Endothelial cell of hepatic sinusoid (primary cell): ENCODE results near the gene IRF3.

Source experiments
- in situ Hi-C: cut with HindIII; loops from 2 replicates; pipeline ENCODE4 v1.10.0; 2017; ENCODE audit warnings: low sequenced_read_pairs

Gene IRF3, protein sequence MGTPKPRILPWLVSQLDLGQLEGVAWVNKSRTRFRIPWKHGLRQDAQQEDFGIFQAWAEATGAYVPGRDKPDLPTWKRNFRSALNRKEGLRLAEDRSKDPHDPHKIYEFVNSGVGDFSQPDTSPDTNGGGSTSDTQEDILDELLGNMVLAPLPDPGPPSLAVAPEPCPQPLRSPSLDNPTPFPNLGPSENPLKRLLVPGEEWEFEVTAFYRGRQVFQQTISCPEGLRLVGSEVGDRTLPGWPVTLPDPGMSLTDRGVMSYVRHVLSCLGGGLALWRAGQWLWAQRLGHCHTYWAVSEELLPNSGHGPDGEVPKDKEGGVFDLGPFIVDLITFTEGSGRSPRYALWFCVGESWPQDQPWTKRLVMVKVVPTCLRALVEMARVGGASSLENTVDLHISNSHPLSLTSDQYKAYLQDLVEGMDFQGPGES

GRCh38 chr19:49665351-49666119 is at the start of gene IRF3, which contains the start of gene BCL2L12:
TSS of gene IRF3 (minus strand) at chr19:49665857. CDS start at chr19:49664838, 1,019 bp downstream.
TSS of gene BCL2L12 (plus strand) at chr19:49665933. CDS start at chr19:49666693, 760 bp downstream.
- in situ Hi-C loops = no loop called here

DNA sequence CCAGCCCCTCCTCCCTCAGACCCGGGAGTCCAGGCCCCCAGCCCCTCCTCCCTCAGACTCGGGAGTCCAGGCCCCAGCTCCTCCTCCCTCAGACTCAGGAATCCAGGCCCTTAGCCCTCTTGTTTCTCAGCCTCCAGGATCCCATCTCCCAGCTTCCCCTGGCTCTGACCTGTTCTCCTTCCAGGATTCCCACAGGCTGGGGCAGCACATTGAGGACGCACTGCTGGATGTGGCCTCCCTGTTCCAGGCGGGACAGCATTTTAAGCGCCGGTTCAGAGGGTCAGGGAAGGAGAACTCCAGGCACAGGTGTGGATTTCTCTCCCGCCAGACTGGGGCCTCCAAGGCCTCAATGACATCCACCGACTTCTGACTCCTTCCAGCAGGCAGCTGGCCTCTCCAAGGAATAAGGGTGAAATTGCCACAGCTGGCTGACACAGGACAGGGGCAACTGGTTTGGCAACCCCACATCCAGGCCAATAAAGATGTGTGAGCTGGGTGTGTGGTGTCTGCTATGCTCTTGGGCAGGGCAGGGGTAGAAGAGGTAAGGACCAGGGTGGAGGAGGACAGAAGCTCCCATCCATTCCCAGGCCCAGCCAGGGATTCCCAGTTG is 47.7 kb upstream of the IRF3 start:
- in situ Hi-C loops = no loop called here

DNA sequence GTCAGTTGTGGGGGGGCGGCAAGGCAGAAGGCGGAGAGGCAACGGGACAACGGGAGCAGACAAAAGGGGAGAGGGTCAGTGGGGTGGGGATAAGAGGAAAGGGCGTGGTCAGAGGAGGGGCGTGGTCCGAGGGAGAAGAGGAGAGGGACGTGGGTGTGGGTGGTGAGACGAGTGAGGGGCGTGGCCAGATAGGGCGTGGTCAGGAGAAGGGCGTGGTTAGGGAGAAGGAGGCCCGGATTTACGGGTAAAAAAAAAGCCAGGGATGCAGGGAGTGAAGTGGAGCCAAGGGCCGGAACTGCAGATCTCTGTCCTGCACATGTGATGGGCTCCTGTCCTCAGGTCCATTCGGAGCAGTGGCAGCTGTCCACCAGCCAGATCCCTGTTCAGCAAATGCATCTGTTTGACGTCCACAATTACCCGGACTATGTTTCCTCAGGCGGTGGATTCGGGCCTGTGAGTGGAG is 46.8 kb upstream of the IRF3 start:
- in situ Hi-C loops = no loop called here

DNA sequence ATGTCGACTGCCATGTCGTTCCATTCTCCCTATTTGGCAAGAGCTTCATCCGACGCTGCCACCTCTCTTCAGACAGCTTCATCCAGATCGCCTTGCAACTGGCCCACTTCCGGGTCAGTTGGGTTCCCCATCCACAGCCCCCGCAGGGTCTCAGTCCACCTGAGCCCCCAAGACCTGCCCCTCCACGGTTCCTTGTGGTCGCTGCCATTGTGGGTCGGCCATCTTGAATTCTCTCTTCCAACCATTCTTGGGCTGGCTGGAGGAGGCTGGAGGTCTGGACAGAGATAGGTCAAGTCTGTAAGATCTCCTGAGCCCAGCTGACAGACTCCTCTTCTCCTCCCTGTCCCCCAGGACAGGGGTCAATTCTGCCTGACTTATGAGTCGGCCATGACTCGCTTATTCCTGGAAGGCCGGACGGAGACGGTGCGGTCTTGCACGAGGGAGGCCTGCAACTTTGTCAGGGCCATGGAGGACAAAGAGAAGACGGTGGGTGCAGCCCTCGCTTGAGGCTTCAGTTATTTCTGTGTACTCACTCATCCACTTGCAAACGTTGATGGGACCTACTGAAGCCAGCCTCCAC is 44.8 kb upstream of the IRF3 start:
- in situ Hi-C loops = no loop called here

- in situ Hi-C loops = no loop called here
These were observed 40.3 kb upstream of the IRF3 start for GRCh38 chr19:49705919-49706318.

GRCh38 chr19:49704888-49705642 is 39.4 kb upstream of the IRF3 start:
- in situ Hi-C loops = no loop called here

- in situ Hi-C loops = no loop called here
These were observed 35.7 kb upstream of the IRF3 start for GRCh38 chr19:49701271-49701786.

GRCh38 chr19:49700563-49700962 is 34.9 kb upstream of the IRF3 start:
- in situ Hi-C loops = no loop called here

- in situ Hi-C loops = no loop called here
These were observed 33.7 kb upstream of the IRF3 start for GRCh38 chr19:49699364-49699763.

- in situ Hi-C loops = no loop called here
These were observed 31.2 kb upstream of the IRF3 start for GRCh38 chr19:49696865-49697264.

DNA sequence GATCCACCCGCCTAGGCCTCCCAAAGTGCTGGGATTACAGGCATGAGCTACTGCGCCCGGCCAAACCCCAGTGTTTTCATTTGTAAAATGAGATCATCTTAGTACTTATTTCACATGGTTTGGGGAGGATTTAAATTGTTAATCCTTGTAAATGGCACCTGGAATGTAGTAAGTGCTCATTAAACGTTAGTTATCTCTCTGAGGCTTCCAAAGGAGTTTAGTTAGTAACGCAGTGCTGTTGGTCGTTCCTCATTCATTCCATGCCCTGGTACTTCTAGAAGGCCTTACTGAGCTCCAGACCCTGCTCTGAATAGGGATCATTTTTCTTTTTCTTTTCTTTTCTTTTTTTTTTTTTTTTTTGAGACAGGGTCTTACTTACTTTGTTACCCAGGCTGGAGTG is 30.5 kb upstream of the IRF3 start:
- in situ Hi-C loops = no loop called here

- in situ Hi-C loops = no loop called here
These were observed 26.5 kb upstream of the IRF3 start for GRCh38 chr19:49692147-49692506.

DNA sequence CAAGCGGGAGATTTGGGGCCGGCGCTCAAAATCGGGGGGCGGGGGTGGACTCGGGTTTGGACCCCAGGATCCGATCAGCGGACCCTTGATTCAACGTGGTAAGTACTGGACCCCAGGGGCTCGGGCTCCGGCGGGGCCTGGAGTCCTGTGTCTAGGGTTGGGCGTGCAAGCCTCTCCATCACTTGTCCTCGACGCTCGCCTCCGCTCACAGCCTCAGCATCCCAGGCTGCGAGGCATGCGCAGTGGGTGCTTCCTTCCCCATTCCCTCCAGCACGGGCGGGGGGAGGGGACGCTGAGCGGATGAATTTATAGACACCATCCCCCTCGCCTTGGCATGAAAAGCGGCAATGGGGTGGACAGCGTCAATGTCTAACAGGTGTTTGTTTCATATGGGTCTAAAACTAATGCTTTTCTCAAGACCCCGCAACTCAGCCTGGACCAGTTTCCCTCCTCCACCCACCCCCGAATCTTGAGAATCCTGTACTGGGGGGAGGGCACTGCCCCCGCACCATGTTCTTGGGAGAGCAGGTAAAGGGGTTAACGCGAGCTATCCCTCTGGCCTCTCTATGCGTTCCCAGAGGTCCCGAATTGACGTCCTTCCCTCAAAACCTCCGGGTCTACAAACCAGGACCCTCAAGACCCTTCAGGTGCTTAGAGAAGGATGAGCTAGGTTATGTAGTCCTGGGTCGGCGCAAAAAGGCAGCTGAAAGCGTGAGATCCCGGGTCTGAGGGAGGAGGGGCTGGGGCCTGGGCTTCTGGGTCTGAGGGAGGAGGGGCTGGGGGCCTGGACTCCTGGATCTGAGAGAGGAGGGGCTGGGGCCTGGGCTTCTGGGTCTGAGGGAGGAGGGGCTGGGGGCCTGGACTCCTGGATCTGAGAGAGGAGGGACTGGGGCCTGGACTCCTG is 25.8 kb upstream of the IRF3 start:
- in situ Hi-C loops = no loop called here

GRCh38 chr19:49690656-49691242 is 25.1 kb upstream of the IRF3 start, which contains the start of gene CPT1C:
TSS of gene CPT1C (plus strand) at chr19:49691116. CDS start at chr19:49692253, 1,137 bp downstream.
- in situ Hi-C loops = no loop called here

DNA sequence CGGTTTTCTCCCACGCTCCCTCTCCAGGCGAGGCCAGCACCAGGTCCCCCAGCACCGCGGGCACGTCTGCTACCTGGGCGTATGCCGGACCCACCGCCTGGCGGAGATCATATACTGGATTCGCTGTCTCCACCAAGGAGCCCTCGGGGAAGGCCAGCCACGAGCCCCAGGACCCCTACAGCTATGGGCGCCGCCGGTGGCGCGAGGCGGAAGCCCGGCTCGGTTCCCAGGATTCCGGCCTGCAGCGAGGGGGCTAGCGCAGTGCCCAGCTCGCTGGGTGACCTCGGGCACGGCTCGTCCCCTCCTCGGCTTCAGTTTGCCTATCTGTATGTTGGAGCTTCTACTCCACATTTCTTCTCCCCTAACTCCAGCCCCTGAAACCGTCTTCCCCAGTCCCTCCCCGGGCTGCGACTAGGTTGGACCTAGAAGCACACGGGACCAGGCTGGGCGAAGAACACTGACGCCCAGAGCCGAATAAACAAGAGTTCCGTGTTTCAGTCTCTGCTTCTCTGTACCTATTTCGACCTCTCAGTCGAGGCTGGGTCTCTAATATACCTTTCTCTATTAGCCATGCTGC is 24.5 kb upstream of the IRF3 start:
- in situ Hi-C loops = no loop called here

- in situ Hi-C loops = no loop called here
These were observed 23.7 kb upstream of the IRF3 start, which contains the start of gene ADM5 for GRCh38 chr19:49689133-49690078. TSS of gene ADM5 (plus strand) at chr19:49689594. CDS start at chr19:49689838, 244 bp downstream.

DNA sequence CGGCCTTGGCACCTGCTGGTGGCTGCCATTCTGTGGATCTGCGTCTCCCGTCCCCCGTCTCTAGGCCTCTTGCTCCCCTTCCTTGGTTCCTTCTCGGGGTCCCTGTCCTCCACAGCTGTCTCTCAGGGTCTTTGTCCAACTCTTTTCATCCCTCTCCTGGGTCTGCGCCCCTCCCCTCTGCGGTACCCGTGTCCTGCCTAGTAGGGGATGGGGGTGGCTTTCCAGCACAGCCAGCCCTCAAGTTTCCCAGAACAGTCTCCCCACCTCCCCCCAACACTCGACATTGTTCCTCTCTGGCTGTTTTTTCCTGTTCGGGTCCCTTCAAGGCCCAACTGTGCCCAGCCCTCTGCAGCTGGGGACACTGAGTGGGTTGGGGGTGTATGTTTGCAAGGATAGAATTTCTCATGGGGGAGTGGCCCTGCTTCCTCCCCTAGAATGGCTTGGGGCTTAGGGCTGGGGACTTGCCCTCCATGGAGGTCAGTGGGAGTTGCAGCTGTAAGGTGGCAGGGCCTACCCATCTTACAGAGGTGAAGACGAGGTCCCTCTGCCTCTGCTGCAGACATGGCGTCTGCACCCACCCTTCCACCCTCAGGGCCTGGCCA is 23.0 kb upstream of the IRF3 start:
- in situ Hi-C loops = no loop called here
